Duodenal mucosa (tissue), 2 donors: Measurements from ENCODE around the gene PES1.
"Not testable (repeated sequence)": the region's sequence is repeated elsewhere in the genome, so short reads cannot be mapped to it uniquely, and the experiment has no call there.

Source experiments
- H3K27ac ChIP-seq: one replicate; pipeline ENCODE4 v1.7.0; 2013; ENCODE audit warnings: low read depth, low read length
- H3K27me3 ChIP-seq, 2 donors: one replicate each; pipeline ENCODE4 v1.7.0; 2013; ENCODE audit warnings: low read length in 2 of 2, control low read depth in 1 of 2; ENCODE audit not compliant: insufficient read depth in 2 of 2, control insufficient read depth in 1 of 2
- H3K36me3 ChIP-seq, 2 donors: one replicate each; pipeline ENCODE4 v1.7.0; 2013; ENCODE audit warnings: low read length in 2 of 2, control low read depth in 1 of 2; ENCODE audit not compliant: insufficient read depth in 2 of 2, control insufficient read depth in 1 of 2
- H3K4me1 ChIP-seq, 2 donors: one replicate each; pipeline ENCODE4 v1.7.0; 2013; ENCODE audit warnings: low read length in 2 of 2, control low read depth in 1 of 2; ENCODE audit not compliant: insufficient read depth in 2 of 2, control insufficient read depth in 1 of 2
- H3K4me3 ChIP-seq, 2 donors: one replicate each; pipeline ENCODE4 v1.7.0; 2013; ENCODE audit warnings: low read length in 2 of 2, low read depth in 1 of 2
- H3K9ac ChIP-seq, 2 donors: one replicate each; pipeline ENCODE4 v1.7.0; 2013; ENCODE audit warnings: low read length in 2 of 2, low read depth in 1 of 2
- H3K9me3 ChIP-seq, 2 donors: one replicate each; pipeline ENCODE4 v1.7.0; 2013; ENCODE audit warnings: low read length in 2 of 2, control low read depth in 1 of 2; ENCODE audit not compliant: control insufficient read depth in 1 of 2

The PES1 gene

DNA sequence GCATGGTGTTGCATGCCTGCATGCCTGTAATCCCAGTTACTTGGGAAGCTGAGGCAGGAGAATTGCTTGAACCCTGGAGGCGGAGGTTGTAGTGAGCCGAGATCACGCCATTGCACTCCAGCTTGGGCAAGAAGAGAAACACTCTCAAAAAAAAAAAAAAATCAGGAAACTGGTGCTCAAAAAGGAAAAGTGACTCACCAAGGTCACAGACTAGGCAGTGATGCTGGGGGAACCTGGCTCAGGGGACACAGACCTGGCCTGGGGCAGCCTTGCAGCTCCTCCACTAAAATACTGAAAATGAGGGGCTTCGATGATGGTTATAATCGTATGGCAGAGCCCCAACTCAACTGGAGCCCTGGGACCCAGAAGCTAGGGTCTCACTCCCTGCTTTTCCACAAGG lies 35.8 kb upstream of the PES1 start:
- H3K36me3 ChIP-seq, result no peaks in the 10 kb centered on the region
- H3K27ac ChIP-seq, result no peak overlapping the region
- no peak overlapping the region for H3K4me3 ChIP-seq
- H3K9ac ChIP-seq, result no peak overlapping the region
- H3K9me3 ChIP-seq, result no peaks in the 10 kb centered on the region
- no peaks in the 10 kb centered on the region for H3K27me3 ChIP-seq
- no peaks in the 10 kb centered on the region for H3K4me1 ChIP-seq

GRCh38 chr22:30626413-30626812 lies 34.7 kb upstream of the PES1 start:
- H3K9ac ChIP-seq, result no peak overlapping the region
- no peaks in the 10 kb centered on the region for H3K9me3 ChIP-seq
- no peak overlapping the region for H3K27ac ChIP-seq
- H3K4me3 ChIP-seq, result no peak overlapping the region
- no peaks in the 10 kb centered on the region for H3K27me3 ChIP-seq
- H3K4me1 ChIP-seq, result no peaks in the 10 kb centered on the region
- H3K36me3 ChIP-seq, result no peaks in the 10 kb centered on the region

GRCh38 chr22:30619909-30620308 lies 28.2 kb upstream of the PES1 start:
- H3K27me3 ChIP-seq, H3K27ac ChIP-seq, H3K9me3 ChIP-seq, H3K36me3 ChIP-seq, H3K9ac ChIP-seq, H3K4me3 ChIP-seq, H3K4me1 ChIP-seq: not testable (repeated sequence)

GRCh38 chr22:30617819-30618218 lies 26.1 kb upstream of the PES1 start:
- H3K36me3 ChIP-seq, result peaks cover 0 to 4% of the 10 kb centered on the region in 2 donors
- no peak overlapping the region for H3K4me3 ChIP-seq
- H3K27ac ChIP-seq, result no peak overlapping the region
- no peaks in the 10 kb centered on the region for H3K4me1 ChIP-seq
- no peaks in the 10 kb centered on the region for H3K9me3 ChIP-seq
- no peak overlapping the region for H3K9ac ChIP-seq
- H3K27me3 ChIP-seq, result no peaks in the 10 kb centered on the region

- Histone ChIP-seq H3K36me3 (peaks cover 0 to 4% of the 10 kb centered on the region in 2 donors), H3K4me1 (peaks cover 0 to under 1% of the 10 kb centered on the region in 2 donors), H3K9ac (no peak overlapping the region), H3K27me3 (no peaks in the 10 kb centered on the region), H3K4me3 (no peak overlapping the region), H3K9me3 (no peaks in the 10 kb centered on the region), H3K27ac (no peak overlapping the region)
Observed at GRCh38 chr22:30615543-30615954, 23.8 kb upstream of the PES1 start.

GRCh38 chr22:30614879-30615278 lies 23.2 kb upstream of the PES1 start:
- Histone ChIP-seq H3K4me3 (no peak overlapping the region), H3K27me3 (no peaks in the 10 kb centered on the region), H3K9ac (no peak overlapping the region), H3K4me1 (peaks cover under 1 to 7% of the 10 kb centered on the region in 2 donors), H3K36me3 (peaks cover 0 to 4% of the 10 kb centered on the region in 2 donors), H3K9me3 (no peaks in the 10 kb centered on the region), H3K27ac (no peak overlapping the region)

- H3K27ac ChIP-seq, result no peak overlapping the region
- H3K9me3 ChIP-seq, result no peaks in the 10 kb centered on the region
- no peak overlapping the region for H3K9ac ChIP-seq
- no peaks in the 10 kb centered on the region for H3K27me3 ChIP-seq
- peaks cover 6 to 10% of the 10 kb centered on the region in 2 donors for H3K4me1 ChIP-seq
- H3K36me3 ChIP-seq, result peaks cover 0 to 4% of the 10 kb centered on the region in 2 donors
- no peak overlapping the region for H3K4me3 ChIP-seq
Observed at GRCh38 chr22:30614268-30614667, 22.6 kb upstream of the PES1 start.

- Histone ChIP-seq H3K36me3 (peaks cover 0 to 4% of the 10 kb centered on the region in 2 donors), H3K27ac (no peak overlapping the region), H3K9me3 (no peaks in the 10 kb centered on the region), H3K4me1 (peaks cover 21 to 24% of the 10 kb centered on the region in 2 donors), H3K27me3 (no peaks in the 10 kb centered on the region), H3K9ac (no peak overlapping the region), H3K4me3 (no peak overlapping the region)
Observed at GRCh38 chr22:30612789-30613188, 21.1 kb upstream of the PES1 start.

DNA sequence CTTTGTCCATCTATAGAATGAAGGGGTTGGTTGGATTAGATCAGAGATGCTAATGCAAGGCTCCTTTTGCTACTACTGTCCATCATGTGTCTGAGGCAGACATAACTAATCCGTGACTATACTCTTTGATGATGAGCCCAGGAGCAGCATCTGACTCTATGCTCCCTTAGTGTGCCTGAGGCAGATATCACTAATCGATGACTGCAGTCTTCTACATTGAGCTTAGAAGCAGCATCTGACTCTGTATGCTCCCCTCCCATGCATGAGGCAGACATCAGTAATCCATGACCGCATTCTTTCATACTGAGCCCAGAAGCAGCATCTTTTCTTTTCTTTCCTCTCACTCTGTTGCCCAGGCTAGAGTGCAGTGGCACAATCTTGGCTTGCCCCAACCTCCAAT lies 19.5 kb upstream of the PES1 start:
- no peak overlapping the region for H3K4me3 ChIP-seq
- no peak overlapping the region for H3K27ac ChIP-seq
- peaks cover 0 to 4% of the 10 kb centered on the region in 2 donors for H3K36me3 ChIP-seq
- no peaks in the 10 kb centered on the region for H3K9me3 ChIP-seq
- no peaks in the 10 kb centered on the region for H3K27me3 ChIP-seq
- H3K9ac ChIP-seq, result no peak overlapping the region
- H3K4me1 ChIP-seq, result peaks cover 31 to 32% of the 10 kb centered on the region in 2 donors

DNA sequence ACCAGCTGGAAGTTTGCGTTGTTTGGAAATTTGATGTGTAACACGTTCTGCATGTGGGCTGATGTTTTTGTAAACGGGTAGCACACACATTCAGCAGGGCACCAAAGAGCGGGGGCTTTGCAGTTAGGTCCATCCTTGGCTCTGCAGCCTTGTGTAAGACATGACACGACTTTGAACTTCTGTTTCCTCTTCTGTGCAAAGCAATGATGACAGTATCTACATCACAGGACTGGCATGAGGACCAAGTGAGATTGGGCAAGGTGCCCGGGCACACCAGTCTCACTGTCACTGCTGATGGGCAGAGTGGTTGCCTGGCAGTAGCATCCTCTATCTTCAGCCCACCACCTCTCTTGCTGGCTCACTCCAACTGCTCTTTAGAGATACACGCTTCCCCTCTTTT lies 18.6 kb upstream of the PES1 start:
- Histone ChIP-seq H3K36me3 (peaks cover 0 to 3% of the 10 kb centered on the region in 2 donors), H3K9ac (no peak overlapping the region), H3K27me3 (no peaks in the 10 kb centered on the region), H3K27ac (no peak overlapping the region), H3K4me3 (no peak overlapping the region), H3K4me1 (peaks cover 39% of the 10 kb centered on the region in 2 donors), H3K9me3 (no peaks in the 10 kb centered on the region)
